ENCODE measurements around the gene PRSS56. TPM values are rescaled to one million over a fixed set of nuclear protein-coding genes. Genes with fewer than 3 reads are reported as not detected.

The PRSS56 gene
- total and polyA plus RNA-seq, 2 of the 13 experiments (the other 11 are each of a cell fraction or from before 2014, with no cell fraction given), result not detected

DNA sequence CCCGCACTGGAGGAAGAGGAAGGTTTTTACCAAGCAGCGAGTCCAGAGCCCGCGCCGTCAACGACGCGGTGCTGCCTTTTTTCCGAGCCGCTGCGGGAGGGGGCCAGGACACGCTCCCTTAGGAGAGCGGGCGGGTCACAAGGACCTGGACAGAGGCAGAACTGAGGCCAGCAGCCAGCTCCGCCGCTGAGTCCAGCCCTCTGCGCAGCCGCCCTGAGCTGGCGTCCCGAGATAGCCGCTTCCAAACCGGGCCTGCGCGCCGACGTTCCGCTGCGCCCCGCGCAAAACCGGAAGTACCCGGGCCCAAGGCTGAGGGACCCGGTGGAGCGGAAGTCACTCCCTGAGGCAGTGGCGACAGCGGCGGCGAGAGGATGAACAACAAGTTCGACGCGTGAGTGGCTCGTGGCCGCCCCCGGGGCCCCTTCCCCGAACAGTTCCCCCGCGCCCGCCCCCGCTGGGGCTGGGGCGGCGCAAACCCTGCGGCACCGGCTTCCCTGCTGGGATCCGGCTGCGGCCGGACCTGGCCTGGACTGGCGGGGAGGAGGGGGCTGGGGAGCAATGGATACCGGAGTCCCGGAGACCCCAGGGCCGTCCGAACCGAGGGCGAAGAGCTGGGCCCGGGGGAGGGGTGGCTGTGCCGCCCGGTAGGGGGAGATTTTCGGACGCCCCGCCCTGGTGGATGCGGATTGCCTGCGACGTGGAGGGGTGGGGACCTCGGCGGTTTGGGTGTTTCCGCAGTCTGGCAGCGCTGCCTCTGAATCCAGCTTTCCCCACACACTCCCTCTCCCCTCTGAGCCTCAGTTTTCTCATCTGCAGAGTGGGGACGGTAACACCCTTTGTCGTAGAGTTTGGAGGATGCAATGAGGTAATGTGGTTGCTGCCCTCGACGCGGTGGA lies 30.4 kb downstream of the PRSS56 start, which contains the start of the genes EIF4E2 and TIGD1 (continued):
- TF ChIP-seq, protein P1, sequence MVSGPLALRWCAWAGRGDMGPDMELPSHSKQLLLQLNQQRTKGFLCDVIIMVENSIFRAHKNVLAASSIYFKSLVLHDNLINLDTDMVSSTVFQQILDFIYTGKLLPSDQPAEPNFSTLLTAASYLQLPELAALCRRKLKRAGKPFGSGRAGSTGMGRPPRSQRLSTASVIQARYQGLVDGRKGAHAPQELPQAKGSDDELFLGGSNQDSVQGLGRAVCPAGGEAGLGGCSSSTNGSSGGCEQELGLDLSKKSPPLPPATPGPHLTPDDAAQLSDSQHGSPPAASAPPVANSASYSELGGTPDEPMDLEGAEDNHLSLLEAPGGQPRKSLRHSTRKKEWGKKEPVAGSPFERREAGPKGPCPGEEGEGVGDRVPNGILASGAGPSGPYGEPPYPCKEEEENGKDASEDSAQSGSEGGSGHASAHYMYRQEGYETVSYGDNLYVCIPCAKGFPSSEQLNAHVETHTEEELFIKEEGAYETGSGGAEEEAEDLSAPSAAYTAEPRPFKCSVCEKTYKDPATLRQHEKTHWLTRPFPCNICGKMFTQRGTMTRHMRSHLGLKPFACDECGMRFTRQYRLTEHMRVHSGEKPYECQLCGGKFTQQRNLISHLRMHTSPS (CRISPR knock-in tag; IDR thresholded peaks at IDR 0.05; ENCODE audit: low read depth), result peak; percentile 77
- TF ChIP-seq, protein P2, sequence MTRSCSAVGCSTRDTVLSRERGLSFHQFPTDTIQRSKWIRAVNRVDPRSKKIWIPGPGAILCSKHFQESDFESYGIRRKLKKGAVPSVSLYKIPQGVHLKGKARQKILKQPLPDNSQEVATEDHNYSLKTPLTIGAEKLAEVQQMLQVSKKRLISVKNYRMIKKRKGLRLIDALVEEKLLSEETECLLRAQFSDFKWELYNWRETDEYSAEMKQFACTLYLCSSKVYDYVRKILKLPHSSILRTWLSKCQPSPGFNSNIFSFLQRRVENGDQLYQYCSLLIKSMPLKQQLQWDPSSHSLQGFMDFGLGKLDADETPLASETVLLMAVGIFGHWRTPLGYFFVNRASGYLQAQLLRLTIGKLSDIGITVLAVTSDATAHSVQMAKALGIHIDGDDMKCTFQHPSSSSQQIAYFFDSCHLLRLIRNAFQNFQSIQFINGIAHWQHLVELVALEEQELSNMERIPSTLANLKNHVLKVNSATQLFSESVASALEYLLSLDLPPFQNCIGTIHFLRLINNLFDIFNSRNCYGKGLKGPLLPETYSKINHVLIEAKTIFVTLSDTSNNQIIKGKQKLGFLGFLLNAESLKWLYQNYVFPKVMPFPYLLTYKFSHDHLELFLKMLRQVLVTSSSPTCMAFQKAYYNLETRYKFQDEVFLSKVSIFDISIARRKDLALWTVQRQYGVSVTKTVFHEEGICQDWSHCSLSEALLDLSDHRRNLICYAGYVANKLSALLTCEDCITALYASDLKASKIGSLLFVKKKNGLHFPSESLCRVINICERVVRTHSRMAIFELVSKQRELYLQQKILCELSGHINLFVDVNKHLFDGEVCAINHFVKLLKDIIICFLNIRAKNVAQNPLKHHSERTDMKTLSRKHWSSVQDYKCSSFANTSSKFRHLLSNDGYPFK (CRISPR knock-in tag; IDR thresholded peaks at IDR 0.05; ENCODE audit: borderline replicate concordance), result peak; percentile 98
- peak; percentile 99 for TF ChIP-seq IKZF4 (CRISPR knock-in tag; IDR thresholded peaks at IDR 0.05; ENCODE audit: borderline replicate concordance, low read depth, not compliant biosample characterization)
- TF ChIP-seq SATB2 (CRISPR knock-in tag; IDR thresholded peaks at IDR 0.05), result peak; percentile 96
- TF ChIP-seq JDP2 (CRISPR knock-in tag; IDR thresholded peaks at IDR 0.05; ENCODE audit: borderline replicate concordance), result peak; percentile 94
- TF ChIP-seq SSRP1 (CRISPR knock-in tag; IDR thresholded peaks at IDR 0.05), result no peak
- peak; percentile 99 for TF ChIP-seq ZNF670 (CRISPR knock-in tag; IDR thresholded peaks at IDR 0.05; ENCODE audit: borderline replicate concordance)
- peak; percentile 99 for TF ChIP-seq ZNF33B (CRISPR knock-in tag; IDR thresholded peaks at IDR 0.05)
- peak; percentile 95 for TF ChIP-seq NFE2L1 (CRISPR knock-in tag; IDR thresholded peaks at IDR 0.05; ENCODE audit: borderline replicate concordance)
- TF ChIP-seq, protein P3, sequence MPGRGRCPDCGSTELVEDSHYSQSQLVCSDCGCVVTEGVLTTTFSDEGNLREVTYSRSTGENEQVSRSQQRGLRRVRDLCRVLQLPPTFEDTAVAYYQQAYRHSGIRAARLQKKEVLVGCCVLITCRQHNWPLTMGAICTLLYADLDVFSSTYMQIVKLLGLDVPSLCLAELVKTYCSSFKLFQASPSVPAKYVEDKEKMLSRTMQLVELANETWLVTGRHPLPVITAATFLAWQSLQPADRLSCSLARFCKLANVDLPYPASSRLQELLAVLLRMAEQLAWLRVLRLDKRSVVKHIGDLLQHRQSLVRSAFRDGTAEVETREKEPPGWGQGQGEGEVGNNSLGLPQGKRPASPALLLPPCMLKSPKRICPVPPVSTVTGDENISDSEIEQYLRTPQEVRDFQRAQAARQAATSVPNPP (CRISPR knock-in tag; IDR thresholded peaks at IDR 0.05), result peak; percentile 99
- TF ChIP-seq ZMYM2 (CRISPR knock-in tag; IDR thresholded peaks at IDR 0.05), result no peak; the same call in none of the 2 replicates
- TF ChIP-seq, protein P4, sequence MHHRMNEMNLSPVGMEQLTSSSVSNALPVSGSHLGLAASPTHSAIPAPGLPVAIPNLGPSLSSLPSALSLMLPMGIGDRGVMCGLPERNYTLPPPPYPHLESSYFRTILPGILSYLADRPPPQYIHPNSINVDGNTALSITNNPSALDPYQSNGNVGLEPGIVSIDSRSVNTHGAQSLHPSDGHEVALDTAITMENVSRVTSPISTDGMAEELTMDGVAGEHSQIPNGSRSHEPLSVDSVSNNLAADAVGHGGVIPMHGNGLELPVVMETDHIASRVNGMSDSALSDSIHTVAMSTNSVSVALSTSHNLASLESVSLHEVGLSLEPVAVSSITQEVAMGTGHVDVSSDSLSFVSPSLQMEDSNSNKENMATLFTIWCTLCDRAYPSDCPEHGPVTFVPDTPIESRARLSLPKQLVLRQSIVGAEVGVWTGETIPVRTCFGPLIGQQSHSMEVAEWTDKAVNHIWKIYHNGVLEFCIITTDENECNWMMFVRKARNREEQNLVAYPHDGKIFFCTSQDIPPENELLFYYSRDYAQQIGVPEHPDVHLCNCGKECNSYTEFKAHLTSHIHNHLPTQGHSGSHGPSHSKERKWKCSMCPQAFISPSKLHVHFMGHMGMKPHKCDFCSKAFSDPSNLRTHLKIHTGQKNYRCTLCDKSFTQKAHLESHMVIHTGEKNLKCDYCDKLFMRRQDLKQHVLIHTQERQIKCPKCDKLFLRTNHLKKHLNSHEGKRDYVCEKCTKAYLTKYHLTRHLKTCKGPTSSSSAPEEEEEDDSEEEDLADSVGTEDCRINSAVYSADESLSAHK (CRISPR knock-in tag; IDR thresholded peaks at IDR 0.05; ENCODE audit: borderline replicate concordance), result peak; percentile 57; the same call in 1 of the 2 replicates
- peak; percentile 60; the same call in 1 of the 2 replicates for TF ChIP-seq HNF4G (IDR thresholded peaks at IDR 0.05; ENCODE audit: borderline replicate concordance, low read depth, low read length)
- peak; percentile 79 for TF ChIP-seq HNF4G (CRISPR knock-in tag; IDR thresholded peaks at IDR 0.05; ENCODE audit: borderline replicate concordance, low read depth)
- peak; percentile 96; the same call in 1 of the 2 replicates for TF ChIP-seq PAX8 (CRISPR knock-in tag; IDR thresholded peaks at IDR 0.05; ENCODE audit: borderline replicate concordance)
- peak; percentile 99 for TF ChIP-seq ZNF234 (CRISPR knock-in tag; conservative IDR thresholded peaks at IDR 0.05)
- TF ChIP-seq ZNF121 (CRISPR knock-in tag; IDR thresholded peaks at IDR 0.05), result peak; percentile 67; the same call in 1 of the 2 replicates
- TF ChIP-seq ZIK1 (CRISPR knock-in tag; IDR thresholded peaks at IDR 0.05; ENCODE audit: borderline replicate concordance, low read depth), result peak; percentile 100
- peak; percentile 96 for TF ChIP-seq SETDB1 (CRISPR knock-in tag; IDR thresholded peaks at IDR 0.05; ENCODE audit: borderline replicate concordance)
- peak; percentile 91 for TF ChIP-seq FOXO1 (CRISPR knock-in tag; IDR thresholded peaks at IDR 0.05)

Data from HepG2 (cell line).